Loucy (cell line): ENCODE results near the gene PPP1R12A.

Source experiments
- H2AFZ ChIP-seq: fragments of 200-600 bp; sonication (generic); 2 replicates; pipeline ENCODE4 v1.6.0; 2016; ENCODE audit warnings: antibody characterized with exemption, mild to moderate bottlenecking, low read length, moderate library complexity
- H3F3A ChIP-seq: fragments of 200-600 bp; 2 replicates; pipeline ENCODE4 v1.6.0; 2016; ENCODE audit warnings: antibody characterized with exemption, low read depth, mild to moderate bottlenecking
- H3K27me3 ChIP-seq: fragments of 200-600 bp; sonication (generic); 2 replicates; pipeline ENCODE4 v1.6.1; 2014; ENCODE audit warnings: low read length, mild to moderate bottlenecking; ENCODE audit not compliant: insufficient read depth, poor library complexity, severe bottlenecking
- H3K36me3 ChIP-seq: fragments of 200-600 bp; sonication (generic); 2 replicates; pipeline ENCODE4 v1.6.1; 2016; ENCODE audit warnings: low read length; ENCODE audit not compliant: insufficient read depth
- H3K4me1 ChIP-seq: fragments of 200-600 bp; sonication (generic); 2 replicates; pipeline ENCODE4 v1.5.1; 2014; ENCODE audit warnings: low read length, mild to moderate bottlenecking; ENCODE audit not compliant: insufficient read depth, poor library complexity, severe bottlenecking
- H3K4me2 ChIP-seq: fragments of 200-600 bp; sonication (generic); 2 replicates; pipeline ENCODE4 v1.6.0; 2014; ENCODE audit warnings: antibody characterized with exemption, low read length, low read depth, mild to moderate bottlenecking; ENCODE audit not compliant: poor library complexity, severe bottlenecking
- H3K4me3 ChIP-seq: fragments of 200-600 bp; sonication (generic); 2 replicates; pipeline ENCODE4 v1.5.1; 2014; ENCODE audit warnings: low read length, mild to moderate bottlenecking, mixed read lengths; ENCODE audit not compliant: poor library complexity, severe bottlenecking
- H3K79me2 ChIP-seq: fragments of 200-600 bp; sonication (generic); 2 replicates; pipeline ENCODE4 v1.6.1; 2014; ENCODE audit warnings: low read length; ENCODE audit not compliant: insufficient read depth
- H3K9ac ChIP-seq: fragments of 200-600 bp; sonication (generic); 2 replicates; pipeline ENCODE4 v1.6.0; 2014; ENCODE audit warnings: mild to moderate bottlenecking, low read depth, low read length, moderate library complexity; ENCODE audit not compliant: poor library complexity, severe bottlenecking
- H3K9me2 ChIP-seq: fragments of 200-600 bp; sonication (generic); replicated peaks from 2 replicates; pipeline ENCODE4 v1.6.1; 2016; ENCODE audit warnings: low read depth, low read length, mixed read lengths
- H3K9me3 ChIP-seq: fragments of 200-600 bp; sonication (generic); 2 replicates; pipeline ENCODE4 v1.6.1; 2014; ENCODE audit warnings: mild to moderate bottlenecking, antibody characterized with exemption, low read length, low read depth; ENCODE audit not compliant: insufficient read depth
- H4K20me1 ChIP-seq: fragments of 200-600 bp; sonication (generic); 2 replicates; pipeline ENCODE4 v1.6.0; 2014; ENCODE audit warnings: antibody characterized with exemption, low read length, mild to moderate bottlenecking; ENCODE audit not compliant: insufficient read depth, poor library complexity, severe bottlenecking
- CTCF ChIP-seq: fragments of 200-600 bp; sonication (generic); conservative IDR thresholded peaks from 2 replicates; pipeline ENCODE4 v1.5.1; 2014; ENCODE audit warnings: mild to moderate bottlenecking, antibody characterized with exemption, low read length
- EZH2phosphoT487 ChIP-seq: fragments of 200-600 bp; IDR thresholded peaks from 2 replicates; pipeline ENCODE4 v1.6.1; 2018; ENCODE audit warnings: antibody characterized with exemption, mild to moderate bottlenecking, moderate library complexity, borderline replicate concordance

The PPP1R12A gene

GRCh38 chr12:79871621-79872020 lies 63.3 kb downstream of the PPP1R12A start:
- H3K9me2 ChIP-seq, result no peaks in the 10 kb centered on the region
- no peaks in the 10 kb centered on the region for H3F3A ChIP-seq
- no peak overlapping the region for H3K4me2 ChIP-seq
- peaks cover 86% of the 10 kb centered on the region for H3K79me2 ChIP-seq
- no peaks in the 10 kb centered on the region for H3K9me3 ChIP-seq
- TF ChIP-seq CTCF, result no peak
- peaks cover 57% of the 10 kb centered on the region for H3K36me3 ChIP-seq
- no peaks in the 10 kb centered on the region for H3K27me3 ChIP-seq
- H3K9ac ChIP-seq, result no peak overlapping the region
- H3K4me3 ChIP-seq, result no peak overlapping the region
- H2AFZ ChIP-seq, result no peak overlapping the region
- no peaks in the 10 kb centered on the region for H3K4me1 ChIP-seq
- peaks cover 24% of the 10 kb centered on the region for H4K20me1 ChIP-seq

GRCh38 chr12:79870916-79871315 lies 64.0 kb downstream of the PPP1R12A start:
- H3K36me3 ChIP-seq, result peaks cover 57% of the 10 kb centered on the region
- H3K4me3 ChIP-seq, result no peak overlapping the region
- H3K27me3 ChIP-seq, result no peaks in the 10 kb centered on the region
- H3K9me3 ChIP-seq, result no peaks in the 10 kb centered on the region
- H3K4me1 ChIP-seq, result no peaks in the 10 kb centered on the region
- H3K9ac ChIP-seq, result no peak overlapping the region
- no peaks in the 10 kb centered on the region for H3F3A ChIP-seq
- H3K79me2 ChIP-seq, result peaks cover 85% of the 10 kb centered on the region
- H3K9me2 ChIP-seq, result no peaks in the 10 kb centered on the region
- no peak overlapping the region for H3K4me2 ChIP-seq
- TF ChIP-seq EZH2phosphoT487 (no peak), CTCF (no peak)
- no peak overlapping the region for H2AFZ ChIP-seq
- peaks cover 24% of the 10 kb centered on the region for H4K20me1 ChIP-seq

- Histone ChIP-seq H3K9me2 (no peaks in the 10 kb centered on the region), H3K9ac (no peak overlapping the region), H3K9me3 (no peaks in the 10 kb centered on the region), H3K4me3 (no peak overlapping the region), H2AFZ (no peak overlapping the region), H3K4me2 (no peak overlapping the region), H3K36me3 (peaks cover 9% of the 10 kb centered on the region; the same call in 1 of the 2 replicates), H3K79me2 (peaks cover 88% of the 10 kb centered on the region), H3K27me3 (no peaks in the 10 kb centered on the region), H4K20me1 (peaks cover 47% of the 10 kb centered on the region), H3F3A (no peaks in the 10 kb centered on the region), H3K4me1 (no peaks in the 10 kb centered on the region)
- TF ChIP-seq EZH2phosphoT487 (no peak), CTCF (no peak)
These were observed 75.3 kb downstream of the PPP1R12A start for GRCh38 chr12:79859646-79860045.
